AG04450 (cell line): ENCODE results near the gene DOCK4. TPM values are rescaled to one million over a fixed set of nuclear protein-coding genes. Genes with fewer than 3 reads are reported as not detected.

ENCODE experiments used
- CTCF ChIA-PET: fragments of 300-600, 350-600 bp; formaldehyde crosslinking; extraction: SDS; loops from one replicate; lab custom pipeline; 2022; ENCODE audit warnings: antibody characterized with exemption, inconsistent platforms; lab: Charles Lee
- POLR2A ChIA-PET: fragments of 350-600 bp; formaldehyde crosslinking; extraction: SDS; loops from one replicate; lab custom pipeline; 2021; ENCODE audit warnings: antibody characterized with exemption, inconsistent platforms; lab: Yijun Ruan, JAX
- DNase-seq: peaks from one replicate; pipeline ENCODE4 v3.0.0-alpha.2; 2011; ENCODE audit warnings: low read depth, low spot score
- H3K27ac ChIP-seq: one replicate; pipeline ENCODE4 v1.5.1; 2012; ENCODE audit warnings: low read depth, low read length, control low read depth
- H3K27me3 ChIP-seq: one replicate; pipeline ENCODE4 v1.6.0; 2012; ENCODE audit warnings: low read length; ENCODE audit not compliant: control insufficient read depth, insufficient read depth
- H3K4me3 ChIP-seq: 2 replicates; pipeline ENCODE4 v1.5.1; 2011; ENCODE audit warnings: mild to moderate bottlenecking, low read depth, low read length, control low read depth
- H3K9me3 ChIP-seq: 2 replicates; pipeline ENCODE4 v1.5.1; 2012; ENCODE audit warnings: low read length; ENCODE audit not compliant: control insufficient read depth, insufficient read depth
- CTCF ChIP-seq: IDR thresholded peaks from 2 replicates; pipeline ENCODE4 v1.5.1; 2011; ENCODE audit warnings: low read depth, low read length, control low read depth, inconsistent platforms
- polyA plus RNA-seq: library from polyadenylated mRNA; depleted of rRNA; stranded (reverse); fragments of >200 nt; gene quantifications from 2 replicates; pipeline ENCODE4 v1.2.3, GENCODE V29; 2011

DOCK4 gene
- polyA plus RNA-seq, 1 experiment = 12.6 TPM

DNA sequence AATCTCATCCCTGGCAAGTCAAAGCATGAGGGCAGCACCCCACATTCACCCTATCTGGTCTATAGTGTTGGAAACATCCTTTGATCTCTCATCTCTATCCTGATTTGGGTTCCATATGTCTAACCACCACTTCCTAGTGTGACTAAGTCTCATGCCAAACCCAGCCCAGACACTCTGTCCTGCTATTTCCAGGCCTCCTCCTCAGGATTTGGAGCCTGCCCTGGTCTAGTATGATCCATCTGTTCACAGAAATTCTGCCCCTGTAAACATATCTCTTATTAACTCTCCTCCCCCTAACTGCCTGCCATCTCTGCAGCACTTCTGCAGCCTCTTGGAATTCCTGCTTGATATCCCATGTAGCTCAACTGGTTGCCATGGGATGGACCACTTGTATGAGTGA is 323.0 kb downstream of the DOCK4 start:
- DNase-seq = no peak
- POLR2A ChIA-PET = no interaction called here
- CTCF ChIA-PET = interaction anchor here (1.9 kb wide), 1 partner anchor 28 kb away, joined by 7 read pairs; no protein-coding TSS in a partner anchor

GRCh38 chr7:111878785-111879184 is 327.4 kb downstream of the DOCK4 start:
- no peak overlapping the region for H3K4me3 ChIP-seq
- H3K27ac ChIP-seq = no peak overlapping the region
- no peaks in the 10 kb centered on the region for H3K9me3 ChIP-seq
- ChIA-PET POLR2A (no interaction called here), CTCF (interaction anchor here (0.6 to 3.2 kb wide), 2 partner anchors 23 to 579 kb away, joined by 4 to 11 read pairs; no protein-coding TSS in a partner anchor)
- no peak for TF ChIP-seq CTCF
- no peaks in the 10 kb centered on the region for H3K27me3 ChIP-seq
- no peak for DNase-seq

More for the DNA sequence above, 323.0 kb downstream of the DOCK4 start:
- Histone ChIP-seq H3K9me3 (no peaks in the 10 kb centered on the region), H3K27me3 (no peaks in the 10 kb centered on the region), H3K27ac (no peak overlapping the region), H3K4me3 (no peak overlapping the region)
- TF ChIP-seq CTCF = no peak

GRCh38 chr7:111877931-111878330 is 328.3 kb downstream of the DOCK4 start:
- Histone ChIP-seq H3K27ac (no peak overlapping the region), H3K9me3 (no peaks in the 10 kb centered on the region), H3K4me3 (no peak overlapping the region), H3K27me3 (no peaks in the 10 kb centered on the region)
- POLR2A ChIA-PET = no interaction called here
- CTCF ChIA-PET = no interaction called here
- no peak for TF ChIP-seq CTCF
- DNase-seq = no peak

- DNase-seq = no peak
These were observed 332.1 kb downstream of the DOCK4 start for GRCh38 chr7:111873963-111874690.

More at GRCh38 chr7:111873963-111874690, 332.1 kb downstream of the DOCK4 start:
- no peak overlapping the region for H3K27ac ChIP-seq
- H3K27me3 ChIP-seq = no peaks in the 10 kb centered on the region
- ChIA-PET CTCF (interaction anchor here (0.7 to 1.5 kb wide), 2 partner anchors 19 to 117 kb away, joined by 3 to 4 read pairs; no protein-coding TSS in a partner anchor), POLR2A (no interaction called here)
- no peaks in the 10 kb centered on the region for H3K9me3 ChIP-seq
- TF ChIP-seq CTCF = no peak
- no peak overlapping the region for H3K4me3 ChIP-seq
